CD4-positive, alpha-beta T cell (primary cell): Measurements from ENCODE around the gene GJB3. TPM values are rescaled to one million over a fixed set of nuclear protein-coding genes. Genes with fewer than 3 reads are reported as not detected.

ENCODE experiments used
- ATAC-seq: fragments of 200-7000 bp; cut with Tn5 transposase; one replicate; pipeline ENCODE4 v1.10.0; 2022; ENCODE audit warnings: mild to moderate bottlenecking; ENCODE audit not compliant: poor library complexity
- CTCF ChIA-PET: fragments of 350-600 bp; sonication (Branson Sonifier 250); formaldehyde crosslinking; loops from one replicate; lab custom pipeline; 2021; ENCODE audit warnings: antibody characterized with exemption, inconsistent platforms; lab: Charles Lee
- POLR2A ChIA-PET: fragments of 350-600 bp; sonication (Branson Sonifier 250); formaldehyde crosslinking; loops from one replicate; lab custom pipeline; 2021; ENCODE audit warnings: antibody characterized with exemption, inconsistent platforms; lab: Charles Lee
- DNase-seq, 14 experiments: peaks; one replicate each; pipeline ENCODE4 v3.0.0-alpha.2; 2013 to 2020; ENCODE audit warnings: mixed read lengths in 2 of 14
- H3K27ac ChIP-seq, 2 donors: one replicate each; pipeline versions ENCODE4 v1.5.1 to v1.7.0; 2013; ENCODE audit warnings: low read length in 2 of 2, low read depth in 1 of 2, mild to moderate bottlenecking in 1 of 2
- H3K27me3 ChIP-seq, 2 experiments: 1 replicate in 1 of 2; 2 replicates in 1 of 2; pipeline versions ENCODE4 v1.6.1 to v1.7.0; 2013; ENCODE audit warnings: low read length in 2 of 2, control low read depth in 1 of 2, mild to moderate bottlenecking in 1 of 2, moderate library complexity in 1 of 2; ENCODE audit not compliant: insufficient read depth in 2 of 2, control insufficient read depth in 1 of 2
- H3K36me3 ChIP-seq: one replicate; pipeline ENCODE4 v1.6.1; 2013; ENCODE audit warnings: low read length, control low read depth; ENCODE audit not compliant: insufficient read depth
- H3K4me1 ChIP-seq: one replicate; pipeline ENCODE4 v1.6.1; 2013; ENCODE audit warnings: low read length, control low read depth; ENCODE audit not compliant: insufficient read depth
- H3K4me3 ChIP-seq: one replicate; pipeline ENCODE4 v1.5.1; 2013; ENCODE audit warnings: mild to moderate bottlenecking, low read length, moderate library complexity
- H3K9me3 ChIP-seq, 2 experiments: 1 replicate in 1 of 2; 2 replicates in 1 of 2; pipeline versions ENCODE4 v1.6.1 to v1.7.0; 2013; ENCODE audit warnings: low read length in 2 of 2, mild to moderate bottlenecking in 2 of 2, control low read depth in 1 of 2, moderate library complexity in 1 of 2; ENCODE audit not compliant: control insufficient read depth in 1 of 2, insufficient read depth in 1 of 2
- H3K27ac Mint-ChIP-seq: one replicate; pipeline ENCODE4 v1.8.0; 2020; ENCODE audit warnings: mixed read lengths
- H3K27me3 Mint-ChIP-seq: one replicate; pipeline ENCODE4 v1.8.0; 2021; ENCODE audit warnings: mixed read lengths
- H3K36me3 Mint-ChIP-seq: one replicate; pipeline ENCODE4 v1.8.0; 2021; ENCODE audit warnings: low read depth, mixed read lengths
- H3K4me1 Mint-ChIP-seq: one replicate; pipeline ENCODE4 v1.8.0; 2021; ENCODE audit warnings: low read depth, mixed read lengths
- H3K4me3 Mint-ChIP-seq: one replicate; pipeline ENCODE4 v1.8.0; 2020; ENCODE audit warnings: mild to moderate bottlenecking, mixed read lengths
- H3K9me3 Mint-ChIP-seq: one replicate; pipeline ENCODE4 v1.8.0; 2020; ENCODE audit warnings: mixed read lengths
- CTCF ChIP-seq: fragments of 200-600 bp; IDR thresholded peaks from one replicate; pipeline ENCODE4 v1.8.0; 2022; ENCODE audit warnings: antibody characterized with exemption, mild to moderate bottlenecking
- intact Hi-C, 2 experiments: fragments of 100-400 bp; cut with DNase I in 1 of 2; cut with micrococcal nuclease in 1 of 2; formaldehyde crosslinking; loops; one replicate each; pipeline versions ENCODE4 v1.15.1 to v1.9.0; 2023 to 2025; cut with DNase I, micrococcal nuclease
- total RNA-seq, 174 experiments: library from RNA in 2 of 174; stranded (reverse) in 2 of 174; gene quantifications; one replicate each; pipeline ENCODE4 v1.2.3 and lab custom pipeline; 2021 to 2026

GJB3 gene
- total RNA-seq, 2 experiments from 2014 or later, result not detected

GRCh38 chr1:34749992-34750391 is 31.0 kb upstream of the GJB3 start:
- H3K4me3 ChIP-seq, result no peak overlapping the region
- H3K9me3 ChIP-seq, result no peaks in the 10 kb centered on the region
- no peak for TF ChIP-seq CTCF
- Mint-ChIP-seq H3K9me3 (no peaks in the 10 kb centered on the region), H3K4me1 (no peaks in the 10 kb centered on the region), H3K27me3 (peaks cover 4% of the 10 kb centered on the region), H3K36me3 (no peaks in the 10 kb centered on the region), H3K27ac (no peak overlapping the region), H3K4me3 (no peak overlapping the region)
- no peaks in the 10 kb centered on the region for H3K36me3 ChIP-seq
- no peak for DNase-seq
- POLR2A ChIA-PET, result no interaction called here
- intact Hi-C loops, result no loop called here
- H3K27me3 ChIP-seq, result peaks cover 0 to under 1% of the 10 kb centered on the region in 2 experiments
- ATAC-seq, result no peak
- CTCF ChIA-PET, result no interaction called here
- H3K4me1 ChIP-seq, result no peaks in the 10 kb centered on the region
- H3K27ac ChIP-seq, result no peak overlapping the region

- H3K27ac Mint-ChIP-seq, result no peak overlapping the region
- intact Hi-C loops, result no loop called here
- Histone ChIP-seq H3K27ac (no peak overlapping the region), H3K27me3 (peaks cover 0 to 2% of the 10 kb centered on the region in 2 experiments), H3K9me3 (no peaks in the 10 kb centered on the region), H3K36me3 (no peaks in the 10 kb centered on the region), H3K4me3 (no peak overlapping the region), H3K4me1 (no peaks in the 10 kb centered on the region)
- no peak overlapping the region for H3K4me3 Mint-ChIP-seq
- no peaks in the 10 kb centered on the region for H3K4me1 Mint-ChIP-seq
- peaks cover 4% of the 10 kb centered on the region for H3K27me3 Mint-ChIP-seq
- no peak for TF ChIP-seq CTCF
- CTCF ChIA-PET, result no interaction called here
- ATAC-seq (no peak), DNase-seq (no peak)
- H3K9me3 Mint-ChIP-seq, result no peaks in the 10 kb centered on the region
- no peaks in the 10 kb centered on the region for H3K36me3 Mint-ChIP-seq
- POLR2A ChIA-PET, result no interaction called here
Measured at GRCh38 chr1:34750610-34751009, 30.4 kb upstream of the GJB3 start.

- H3K4me1 Mint-ChIP-seq, result no peaks in the 10 kb centered on the region
- H3K27ac ChIP-seq, result no peak overlapping the region
- no peak overlapping the region for H3K4me3 ChIP-seq
- no peak overlapping the region for H3K4me3 Mint-ChIP-seq
- no peaks in the 10 kb centered on the region for H3K9me3 ChIP-seq
- intact Hi-C loops, result no loop called here
- TF ChIP-seq CTCF, result no peak
- ChIA-PET POLR2A (no interaction called here), CTCF (no interaction called here)
- DNase-seq (no peak), ATAC-seq (no peak)
- no peaks in the 10 kb centered on the region for H3K36me3 Mint-ChIP-seq
- H3K27ac Mint-ChIP-seq, result no peak overlapping the region
- H3K4me1 ChIP-seq, result no peaks in the 10 kb centered on the region
- H3K36me3 ChIP-seq, result no peaks in the 10 kb centered on the region
- peaks cover 0 to 2% of the 10 kb centered on the region in 2 experiments for H3K27me3 ChIP-seq
- no peaks in the 10 kb centered on the region for H3K9me3 Mint-ChIP-seq
- H3K27me3 Mint-ChIP-seq, result peaks cover 7% of the 10 kb centered on the region
Measured at GRCh38 chr1:34753163-34753562, 27.9 kb upstream of the GJB3 start.
